ENCODE measurements around the gene TMEM8B.

TMEM8B gene

GRCh38 chr9:35829084-35829763, at the start of gene TMEM8B:
TMEM8B (plus strand) TSS chr9:35829228; CDS start chr9:35829448, 220 bp downstream.
- DNase-seq: peak; percentile 50

GRCh38 chr9:35781066-35781465, 48.0 kb upstream of the TMEM8B start:
- no peak for DNase-seq

GRCh38 chr9:35783418-35783817, 45.6 kb upstream of the TMEM8B start:
- DNase-seq: no peak

GRCh38 chr9:35789541-35789940, 39.5 kb upstream of the TMEM8B start:
- DNase-seq: no peak

- DNase-seq: no peak
These were observed 39.0 kb upstream of the TMEM8B start for GRCh38 chr9:35790025-35790384.

GRCh38 chr9:35790385-35791296, 38.4 kb upstream of the TMEM8B start:
- DNase-seq: peak; percentile 35

- no peak for DNase-seq
These were observed 37.6 kb upstream of the TMEM8B start, which contains the start of gene NPR2 for GRCh38 chr9:35791297-35791921. NPR2 (plus strand) TSS chr9:35791591; CDS start chr9:35792409, 818 bp downstream.

- no peak for DNase-seq
These were observed 36.8 kb upstream of the TMEM8B start for GRCh38 chr9:35792024-35792813.

- DNase-seq: no peak
These were observed 36.2 kb upstream of the TMEM8B start for GRCh38 chr9:35792826-35793225.

- DNase-seq: no peak
These were observed 35.6 kb upstream of the TMEM8B start for GRCh38 chr9:35793461-35793860.

- no peak for DNase-seq
These were observed 33.3 kb upstream of the TMEM8B start for GRCh38 chr9:35795695-35796094.

GRCh38 chr9:35797311-35798109, 31.5 kb upstream of the TMEM8B start:
- DNase-seq: no peak

GRCh38 chr9:35798658-35799374, 30.2 kb upstream of the TMEM8B start:
- no peak for DNase-seq

GRCh38 chr9:35800530-35800929, 28.5 kb upstream of the TMEM8B start:
- DNase-seq: no peak

- DNase-seq: no peak
These were observed 27.5 kb upstream of the TMEM8B start for GRCh38 chr9:35801328-35802128.

GRCh38 chr9:35806101-35806500, 22.9 kb upstream of the TMEM8B start:
- DNase-seq: no peak

- no peak for DNase-seq
These were observed 20.6 kb upstream of the TMEM8B start for GRCh38 chr9:35808433-35808832.

- DNase-seq: no peak
These were observed 18.9 kb upstream of the TMEM8B start for GRCh38 chr9:35810122-35810521.

GRCh38 chr9:35811381-35812024, 17.5 kb upstream of the TMEM8B start:
- no peak for DNase-seq

Data from NCI-H1436 treated with DMSO at 0.1 percent for 48 hours (cell line).